Frontal cortex (tissue), 4 donors: ENCODE measurements around the gene MRPS18A. TPM values are rescaled to one million over a fixed set of nuclear protein-coding genes. Genes with fewer than 3 reads are reported as not detected.

Experiments
- DNase-seq, 2 donors: peaks; one replicate each; pipeline ENCODE4 v3.0.0; 2012; ENCODE audit warnings: low spot score in 2 of 2
- FAIRE-seq: peaks from 2 replicates; lab custom pipeline; 2012; peaks lifted over from hg19 to GRCh38; lab: Jason Lieb, UNC
- total RNA-seq: library from RNA; depleted of rRNA; stranded (reverse); fragments of >200 nt; gene quantifications from one replicate; pipeline ENCODE4 v1.2.3, GENCODE V29; 2014
- donor health status: control.
- donor health status: control.
- donor health status: control.

MRPS18A gene
- total RNA-seq, 1 donor from 2014 or later = 16.3 TPM

GRCh38 chr6:43718387-43719105 is 31.0 kb upstream of the MRPS18A start:
- FAIRE-seq = no peak
- DNase-seq = no peak

- no peak for FAIRE-seq
- DNase-seq = no peak
These were observed 30.2 kb upstream of the MRPS18A start for GRCh38 chr6:43717822-43718221.

GRCh38 chr6:43717389-43717788 is 29.8 kb upstream of the MRPS18A start:
- FAIRE-seq (no peak), DNase-seq (no peak)

GRCh38 chr6:43716099-43716498 is 28.5 kb upstream of the MRPS18A start:
- FAIRE-seq = no peak
- no peak for DNase-seq

- no peak for FAIRE-seq
- no peak for DNase-seq
These were observed 27.6 kb upstream of the MRPS18A start for GRCh38 chr6:43715056-43715788.

- FAIRE-seq = no peak
These were observed 26.9 kb upstream of the MRPS18A start for GRCh38 chr6:43714311-43715055.

GRCh38 chr6:43713643-43714310 is 26.2 kb upstream of the MRPS18A start:
- DNase-seq = no peak
- no peak for FAIRE-seq

More at GRCh38 chr6:43714311-43715055, 26.9 kb upstream of the MRPS18A start:
- DNase-seq = no peak

GRCh38 chr6:43712579-43712978 is 25.0 kb upstream of the MRPS18A start:
- FAIRE-seq (no peak), DNase-seq (no peak)

- no peak for FAIRE-seq
- no peak for DNase-seq
These were observed 23.0 kb upstream of the MRPS18A start for GRCh38 chr6:43710576-43710975.

- FAIRE-seq (no peak), DNase-seq (no peak)
These were observed 22.2 kb upstream of the MRPS18A start for GRCh38 chr6:43709654-43710303.

GRCh38 chr6:43708860-43709653 is 21.5 kb upstream of the MRPS18A start:
- FAIRE-seq = no peak
- no peak for DNase-seq

GRCh38 chr6:43707767-43708166 is 20.2 kb upstream of the MRPS18A start:
- no peak for FAIRE-seq
- DNase-seq = no peak

GRCh38 chr6:43707269-43707668 is 19.7 kb upstream of the MRPS18A start:
- FAIRE-seq (no peak), DNase-seq (no peak)

GRCh38 chr6:43706788-43707187 is 19.2 kb upstream of the MRPS18A start:
- no peak for FAIRE-seq
- DNase-seq = no peak

GRCh38 chr6:43705996-43706395 is 18.4 kb upstream of the MRPS18A start:
- no peak for FAIRE-seq
- no peak for DNase-seq

- DNase-seq (no peak), FAIRE-seq (no peak)
These were observed 16.2 kb upstream of the MRPS18A start for GRCh38 chr6:43703512-43704429.

- no peak for FAIRE-seq
- peak in 1 of 2 donors; percentile 51 for DNase-seq
These were observed 15.2 kb upstream of the MRPS18A start for GRCh38 chr6:43702534-43703440.
